ENCODE data around the gene TXNDC17.

Gene TXNDC17

DNA sequence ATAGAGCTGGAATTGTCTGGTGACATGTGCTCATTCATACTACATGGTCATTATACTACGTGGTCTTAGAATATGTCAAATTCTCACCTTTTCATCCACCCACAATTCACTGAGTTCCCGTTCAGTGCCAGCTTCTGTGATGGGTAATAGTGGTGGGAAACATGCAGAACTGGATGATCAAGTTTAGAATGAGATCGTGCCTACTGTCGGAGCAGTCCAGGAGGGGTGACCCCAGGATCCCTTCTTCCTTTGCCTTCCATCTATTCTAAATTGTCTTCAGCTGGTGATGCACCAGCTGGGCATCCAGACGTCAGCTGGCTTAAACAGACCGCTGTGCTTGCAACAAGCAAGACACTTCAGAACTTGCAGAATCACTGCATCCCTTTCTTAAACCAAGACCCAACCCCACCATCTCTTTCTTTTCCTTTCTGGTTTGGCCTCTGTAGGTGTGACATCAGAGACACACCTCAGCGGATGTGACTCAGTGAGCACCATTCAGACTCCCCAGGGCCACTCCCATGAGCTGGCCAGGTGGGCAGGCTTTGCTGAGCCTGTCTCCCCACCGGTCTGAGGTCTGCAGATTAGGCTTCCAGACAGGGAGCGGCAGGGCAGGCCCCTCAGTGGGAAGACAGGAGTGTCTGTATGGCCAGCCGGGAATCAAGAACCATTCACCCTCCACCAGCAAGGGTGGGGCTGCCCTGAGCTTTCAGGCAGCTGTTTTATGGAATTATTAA lies 28.8 kb downstream of the TXNDC17 start:
- no peaks in the 10 kb centered on the region for H3K36me3 ChIP-seq (ENCODE audit: control insufficient read depth, insufficient read depth, low read length)
- no peak overlapping the region for H3K4me2 ChIP-seq (ENCODE audit: low read length)
- no peak overlapping the region for H2AFZ ChIP-seq
- no peak overlapping the region for H3K27ac ChIP-seq
- TF ChIP-seq, protein P1, sequence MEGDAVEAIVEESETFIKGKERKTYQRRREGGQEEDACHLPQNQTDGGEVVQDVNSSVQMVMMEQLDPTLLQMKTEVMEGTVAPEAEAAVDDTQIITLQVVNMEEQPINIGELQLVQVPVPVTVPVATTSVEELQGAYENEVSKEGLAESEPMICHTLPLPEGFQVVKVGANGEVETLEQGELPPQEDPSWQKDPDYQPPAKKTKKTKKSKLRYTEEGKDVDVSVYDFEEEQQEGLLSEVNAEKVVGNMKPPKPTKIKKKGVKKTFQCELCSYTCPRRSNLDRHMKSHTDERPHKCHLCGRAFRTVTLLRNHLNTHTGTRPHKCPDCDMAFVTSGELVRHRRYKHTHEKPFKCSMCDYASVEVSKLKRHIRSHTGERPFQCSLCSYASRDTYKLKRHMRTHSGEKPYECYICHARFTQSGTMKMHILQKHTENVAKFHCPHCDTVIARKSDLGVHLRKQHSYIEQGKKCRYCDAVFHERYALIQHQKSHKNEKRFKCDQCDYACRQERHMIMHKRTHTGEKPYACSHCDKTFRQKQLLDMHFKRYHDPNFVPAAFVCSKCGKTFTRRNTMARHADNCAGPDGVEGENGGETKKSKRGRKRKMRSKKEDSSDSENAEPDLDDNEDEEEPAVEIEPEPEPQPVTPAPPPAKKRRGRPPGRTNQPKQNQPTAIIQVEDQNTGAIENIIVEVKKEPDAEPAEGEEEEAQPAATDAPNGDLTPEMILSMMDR (IDR thresholded peaks at IDR 0.05) = no peak
- no peaks in the 10 kb centered on the region for H3K4me1 ChIP-seq
- no peaks in the 10 kb centered on the region for H3K9me3 ChIP-seq (ENCODE audit: control insufficient read depth, low read length)
- H3K9ac ChIP-seq = no peak overlapping the region
- H3K4me3 ChIP-seq (ENCODE audit: low read depth, low read length) = no peak overlapping the region
- no peaks in the 10 kb centered on the region for H3K79me2 ChIP-seq
- no peaks in the 10 kb centered on the region for H3K27me3 ChIP-seq (ENCODE audit: control insufficient read depth, insufficient read depth, low read length)

DNA sequence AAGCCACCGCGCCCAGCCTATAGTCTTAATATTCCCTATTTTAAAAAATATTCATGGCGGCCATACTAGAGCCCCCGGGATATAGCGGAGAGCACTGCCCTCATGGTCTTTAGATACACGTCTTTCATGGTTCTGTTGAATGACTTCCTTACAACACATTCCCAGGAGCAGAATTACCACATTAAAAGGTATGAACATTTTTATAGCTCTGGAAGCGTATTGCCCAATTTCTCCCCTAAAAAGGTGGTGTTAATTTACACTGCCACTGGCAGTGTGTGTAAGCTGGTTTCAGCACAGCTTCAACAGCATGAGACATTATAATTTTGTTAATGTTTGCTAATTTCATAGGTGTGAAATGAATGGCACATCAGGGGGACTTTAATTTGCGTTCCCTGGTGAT lies 29.7 kb downstream of the TXNDC17 start:
- Histone ChIP-seq H3K9me3 (ENCODE audit: control insufficient read depth, low read length) (no peaks in the 10 kb centered on the region), H3K27me3 (ENCODE audit: control insufficient read depth, insufficient read depth, low read length) (no peaks in the 10 kb centered on the region), H3K4me2 (ENCODE audit: low read length) (no peak overlapping the region), H3K4me3 (ENCODE audit: low read depth, low read length) (no peak overlapping the region), H3K36me3 (ENCODE audit: control insufficient read depth, insufficient read depth, low read length) (no peaks in the 10 kb centered on the region), H3K27ac (no peak overlapping the region), H2AFZ (no peak overlapping the region), H3K9ac (no peak overlapping the region), H3K79me2 (no peaks in the 10 kb centered on the region), H3K4me1 (no peaks in the 10 kb centered on the region)
- TF ChIP-seq, protein P1 (IDR thresholded peaks at IDR 0.05) = no peak

DNA sequence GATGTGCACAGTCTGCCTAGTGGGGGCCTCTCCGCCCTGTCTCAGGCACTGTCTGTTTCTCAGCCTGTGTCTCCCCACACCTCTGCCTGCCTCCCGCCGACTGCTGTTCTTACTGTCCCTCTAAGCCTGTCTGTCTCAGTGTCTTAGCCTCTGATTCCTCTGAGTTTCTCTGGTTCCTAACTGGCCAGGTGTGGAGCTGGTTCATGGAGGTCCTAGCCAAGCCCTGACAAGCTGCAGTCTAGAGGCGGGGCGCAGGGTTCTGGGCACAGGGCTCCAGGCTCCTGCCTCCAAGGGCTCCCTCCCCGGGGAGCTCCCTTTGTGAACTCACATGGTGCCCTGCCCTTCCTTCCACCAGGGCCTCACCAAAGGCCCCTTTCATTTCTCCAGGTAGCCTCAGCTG lies 30.1 kb downstream of the TXNDC17 start:
- H3K9me3 ChIP-seq (ENCODE audit: control insufficient read depth, low read length) = no peaks in the 10 kb centered on the region

DNA sequence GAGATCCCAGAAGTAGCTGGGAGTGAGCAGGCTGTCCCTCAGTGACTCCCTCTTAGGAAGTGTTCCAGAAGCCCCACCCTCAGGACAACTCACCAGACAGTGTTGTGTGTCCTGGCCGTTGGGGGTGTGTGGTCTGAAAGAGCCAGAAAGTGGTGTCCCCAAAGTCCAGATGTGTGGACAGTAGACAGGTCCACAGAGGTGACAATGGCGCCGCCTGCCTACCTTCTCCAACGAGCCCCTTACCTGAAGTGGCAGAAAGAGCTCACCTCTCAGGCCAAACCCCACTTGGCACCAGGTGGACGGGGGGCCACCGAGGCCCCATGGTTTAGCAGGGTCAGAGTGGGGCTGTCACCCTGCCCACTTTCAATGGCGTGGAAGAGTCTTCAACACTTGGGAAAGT lies 30.6 kb downstream of the TXNDC17 start:
- Histone ChIP-seq H3K27ac (no peak overlapping the region), H3K79me2 (no peaks in the 10 kb centered on the region), H3K4me3 (ENCODE audit: low read depth, low read length) (no peak overlapping the region), H3K4me1 (no peaks in the 10 kb centered on the region), H2AFZ (no peak overlapping the region), H3K4me2 (ENCODE audit: low read length) (no peak overlapping the region), H3K36me3 (ENCODE audit: control insufficient read depth, insufficient read depth, low read length) (no peaks in the 10 kb centered on the region), H3K9me3 (ENCODE audit: control insufficient read depth, low read length) (no peaks in the 10 kb centered on the region), H3K9ac (no peak overlapping the region), H3K27me3 (ENCODE audit: control insufficient read depth, insufficient read depth, low read length) (no peaks in the 10 kb centered on the region)
- TF ChIP-seq, protein P1 (IDR thresholded peaks at IDR 0.05) = no peak

More for the DNA sequence above, 30.1 kb downstream of the TXNDC17 start:
- Histone ChIP-seq H3K27me3 (ENCODE audit: control insufficient read depth, insufficient read depth, low read length) (no peaks in the 10 kb centered on the region), H3K79me2 (no peaks in the 10 kb centered on the region), H3K27ac (no peak overlapping the region), H3K4me2 (ENCODE audit: low read length) (no peak overlapping the region), H3K9ac (no peak overlapping the region), H3K4me1 (no peaks in the 10 kb centered on the region), H3K4me3 (ENCODE audit: low read depth, low read length) (no peak overlapping the region), H3K36me3 (ENCODE audit: control insufficient read depth, insufficient read depth, low read length) (no peaks in the 10 kb centered on the region), H2AFZ (no peak overlapping the region)
- TF ChIP-seq, protein P1 (IDR thresholded peaks at IDR 0.05) = no peak

DNA sequence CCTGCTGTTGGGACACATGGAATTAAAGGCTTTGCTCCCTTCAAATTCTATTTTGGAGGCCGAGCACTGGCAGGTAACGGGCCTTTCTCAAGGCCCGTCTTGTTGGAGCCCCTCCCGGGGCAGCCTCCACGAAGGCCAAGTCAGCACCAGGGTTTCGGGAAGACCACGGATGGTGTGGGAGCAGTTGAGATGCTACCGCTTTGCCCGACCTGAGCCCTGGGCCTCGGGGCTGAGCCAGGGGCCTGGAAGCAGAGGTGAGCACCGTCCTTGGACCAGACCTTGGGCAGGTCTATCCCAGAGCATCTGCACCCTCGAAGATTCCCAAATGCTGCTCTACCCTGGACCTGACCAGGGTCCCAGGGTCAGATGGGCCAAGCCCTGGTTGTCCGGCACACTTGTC lies 33.7 kb downstream of the TXNDC17 start:
- no peaks in the 10 kb centered on the region for H3K36me3 ChIP-seq (ENCODE audit: control insufficient read depth, insufficient read depth, low read length)
- H3K4me2 ChIP-seq (ENCODE audit: low read length) = no peak overlapping the region
- no peak overlapping the region for H3K27ac ChIP-seq
- TF ChIP-seq, protein P1 (IDR thresholded peaks at IDR 0.05) = no peak
- no peak overlapping the region for H3K4me3 ChIP-seq (ENCODE audit: low read depth, low read length)
- no peaks in the 10 kb centered on the region for H3K4me1 ChIP-seq
- no peaks in the 10 kb centered on the region for H3K9me3 ChIP-seq (ENCODE audit: control insufficient read depth, low read length)
- H3K79me2 ChIP-seq = no peaks in the 10 kb centered on the region
- no peaks in the 10 kb centered on the region for H3K27me3 ChIP-seq (ENCODE audit: control insufficient read depth, insufficient read depth, low read length)
- no peak overlapping the region for H3K9ac ChIP-seq
- no peak overlapping the region for H2AFZ ChIP-seq

All from parathyroid adenoma (tissue), 2 donors.